ENCODE results near the gene DNER.
"Not testable (repeated sequence)": the region's sequence is repeated elsewhere in the genome, so short reads cannot be mapped to it uniquely, and the experiment has no call there.

DNER gene

GRCh38 chr2:229708335-229708734 lies 6.0 kb downstream of the DNER start:
- Histone ChIP-seq H3K36me3 (ENCODE audit: low read depth) (no peaks in the 10 kb centered on the region), H3K9me3 (ENCODE audit: severe bottlenecking) (no peaks in the 10 kb centered on the region), H3K27me3 (ENCODE audit: insufficient read depth, poor library complexity, severe bottlenecking) (peaks cover 21% of the 10 kb centered on the region), H3K27ac (ENCODE audit: poor library complexity, severe bottlenecking) (no peak overlapping the region), H3K4me3 (ENCODE audit: severe bottlenecking) (no peak overlapping the region), H3K4me1 (ENCODE audit: insufficient read depth, poor library complexity, severe bottlenecking) (no peaks in the 10 kb centered on the region)
- no peak for TF ChIP-seq CTCF (IDR thresholded peaks at IDR 0.05; ENCODE audit: poor library complexity, severe bottlenecking)
- ATAC-seq (ENCODE audit: low read depth) (no peak), DNase-seq (ENCODE audit: low spot score) (no peak)

DNA sequence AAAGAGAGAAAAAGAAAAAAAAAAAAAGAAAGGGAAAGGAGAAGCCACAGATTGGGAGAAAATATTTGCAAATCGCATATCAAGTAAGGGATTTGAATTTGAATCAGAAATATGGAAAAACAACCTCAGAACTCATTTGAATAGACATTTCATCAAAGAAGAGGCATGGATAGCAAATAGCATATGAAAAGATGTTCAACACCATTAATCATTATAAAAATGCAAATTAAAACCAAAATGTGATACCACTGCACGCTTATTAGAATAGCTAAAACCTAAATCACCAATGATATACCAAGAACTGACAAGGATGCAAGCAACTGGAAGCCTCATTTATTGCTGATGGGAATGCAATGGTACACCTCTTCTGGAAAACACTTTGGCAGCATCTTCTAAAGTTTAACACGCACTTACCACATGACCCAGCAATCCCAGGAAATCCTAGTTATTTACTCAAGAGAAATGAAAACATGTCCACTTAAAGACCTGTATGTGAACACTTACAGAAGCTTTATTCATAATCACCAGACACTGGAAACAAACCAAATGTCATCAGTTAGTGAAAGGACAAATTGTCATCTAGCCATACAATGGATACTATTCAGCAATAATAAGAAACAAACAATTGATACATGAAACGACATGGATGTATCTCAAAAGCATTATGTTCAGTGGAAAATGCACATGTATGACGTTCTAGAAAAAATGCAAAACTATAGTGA lies 10.3 kb downstream of the DNER start:
- TF ChIP-seq CTCF (IDR thresholded peaks at IDR 0.05; ENCODE audit: poor library complexity, severe bottlenecking), result no peak
- Histone ChIP-seq H3K36me3 (ENCODE audit: low read depth) (no peaks in the 10 kb centered on the region), H3K9me3 (ENCODE audit: severe bottlenecking) (no peaks in the 10 kb centered on the region), H3K4me1 (ENCODE audit: insufficient read depth, poor library complexity, severe bottlenecking) (no peaks in the 10 kb centered on the region), H3K27ac (ENCODE audit: poor library complexity, severe bottlenecking) (no peak overlapping the region), H3K27me3 (ENCODE audit: insufficient read depth, poor library complexity, severe bottlenecking) (no peaks in the 10 kb centered on the region), H3K4me3 (ENCODE audit: severe bottlenecking) (no peak overlapping the region)
- DNase-seq (ENCODE audit: low spot score) (no peak), ATAC-seq (ENCODE audit: low read depth) (no peak)

DNA sequence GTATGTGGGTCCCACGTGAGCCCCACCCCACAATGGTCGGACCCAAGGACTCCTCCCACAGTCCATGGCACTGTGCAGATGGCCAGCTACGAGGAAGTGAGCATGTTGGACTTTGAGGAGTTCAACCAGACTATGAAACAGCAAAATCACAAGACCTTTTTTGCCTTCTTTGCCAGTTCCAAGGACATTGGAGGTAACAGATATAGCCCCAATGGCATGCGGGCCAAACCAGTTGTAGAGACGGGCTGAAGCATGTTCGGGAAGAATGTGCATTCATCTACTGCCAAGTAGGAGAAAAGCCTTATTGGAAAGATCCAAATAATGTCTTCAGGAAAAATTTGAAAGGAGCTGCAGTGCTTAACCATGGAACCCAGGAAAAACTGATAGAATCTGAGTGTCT lies 12.6 kb downstream of the DNER start:
- no peak for TF ChIP-seq CTCF (IDR thresholded peaks at IDR 0.05; ENCODE audit: poor library complexity, severe bottlenecking)
- H3K27me3 ChIP-seq (ENCODE audit: insufficient read depth, poor library complexity, severe bottlenecking), result no peaks in the 10 kb centered on the region
- no peak for ATAC-seq (ENCODE audit: low read depth)

DNA sequence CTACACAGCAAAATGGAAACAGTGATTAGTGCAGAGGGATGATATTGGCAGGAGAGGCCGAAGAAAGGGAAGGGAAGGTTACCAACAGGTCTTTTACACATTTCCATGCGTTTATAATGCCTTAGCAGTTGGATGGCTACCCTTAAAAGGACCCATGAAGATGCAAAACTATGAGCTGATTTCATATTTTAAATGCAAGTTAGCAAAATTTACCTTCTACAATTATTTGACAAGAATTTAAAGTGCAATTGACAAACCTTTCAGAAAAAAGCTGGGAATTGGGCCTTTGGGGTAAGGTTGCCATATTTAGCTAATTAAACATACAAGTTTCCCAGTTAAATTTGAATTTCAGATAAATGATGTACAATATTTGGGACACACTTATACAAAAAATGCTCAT lies 13.3 kb downstream of the DNER start:
- no peak for TF ChIP-seq CTCF (IDR thresholded peaks at IDR 0.05; ENCODE audit: poor library complexity, severe bottlenecking)

More for the DNA sequence above, 12.6 kb downstream of the DNER start:
- Histone ChIP-seq H3K36me3 (ENCODE audit: low read depth) (no peaks in the 10 kb centered on the region), H3K27ac (ENCODE audit: poor library complexity, severe bottlenecking) (no peak overlapping the region), H3K4me3 (ENCODE audit: severe bottlenecking) (no peak overlapping the region), H3K4me1 (ENCODE audit: insufficient read depth, poor library complexity, severe bottlenecking) (no peaks in the 10 kb centered on the region), H3K9me3 (ENCODE audit: severe bottlenecking) (no peaks in the 10 kb centered on the region)
- DNase-seq (ENCODE audit: low spot score), result no peak

DNA sequence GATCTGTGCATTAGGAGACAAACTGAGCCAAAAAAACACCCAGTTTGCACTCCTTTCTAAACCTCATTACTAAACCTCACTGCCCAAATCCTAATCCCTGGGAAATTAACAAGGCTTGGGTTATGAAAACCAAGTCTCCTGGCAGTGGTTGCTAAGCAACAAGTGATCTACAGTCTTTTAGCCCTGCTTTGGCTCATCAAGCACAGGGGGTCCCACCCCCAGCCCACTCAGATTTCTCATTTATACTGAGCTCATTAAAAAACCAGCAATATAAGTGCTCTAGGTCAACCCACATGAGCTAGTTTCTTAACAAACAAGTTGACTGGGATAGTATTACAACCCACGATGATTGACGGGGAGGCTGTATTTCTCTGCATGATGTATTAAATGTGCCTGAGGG lies 18.4 kb downstream of the DNER start:
- no peak for TF ChIP-seq CTCF (IDR thresholded peaks at IDR 0.05; ENCODE audit: poor library complexity, severe bottlenecking)
- Histone ChIP-seq H3K4me1 (ENCODE audit: insufficient read depth, poor library complexity, severe bottlenecking) (no peaks in the 10 kb centered on the region), H3K27ac (ENCODE audit: poor library complexity, severe bottlenecking) (no peak overlapping the region), H3K27me3 (ENCODE audit: insufficient read depth, poor library complexity, severe bottlenecking) (no peaks in the 10 kb centered on the region), H3K4me3 (ENCODE audit: severe bottlenecking) (no peak overlapping the region), H3K36me3 (ENCODE audit: low read depth) (no peaks in the 10 kb centered on the region), H3K9me3 (ENCODE audit: severe bottlenecking) (no peaks in the 10 kb centered on the region)
- DNase-seq (ENCODE audit: low spot score) (no peak), ATAC-seq (ENCODE audit: low read depth) (no peak)

More for the DNA sequence above, 13.3 kb downstream of the DNER start:
- H3K27ac ChIP-seq (ENCODE audit: poor library complexity, severe bottlenecking), result no peak overlapping the region
- no peaks in the 10 kb centered on the region for H3K36me3 ChIP-seq (ENCODE audit: low read depth)
- H3K27me3 ChIP-seq (ENCODE audit: insufficient read depth, poor library complexity, severe bottlenecking), result no peaks in the 10 kb centered on the region
- no peaks in the 10 kb centered on the region for H3K4me1 ChIP-seq (ENCODE audit: insufficient read depth, poor library complexity, severe bottlenecking)
- no peak for ATAC-seq (ENCODE audit: low read depth)
- H3K4me3 ChIP-seq (ENCODE audit: severe bottlenecking), result no peak overlapping the region
- H3K9me3 ChIP-seq (ENCODE audit: severe bottlenecking), result no peaks in the 10 kb centered on the region
- DNase-seq (ENCODE audit: low spot score), result no peak

- not testable (repeated sequence) for H3K4me3 ChIP-seq (ENCODE audit: severe bottlenecking); H3K27ac ChIP-seq (ENCODE audit: poor library complexity, severe bottlenecking); ATAC-seq (ENCODE audit: low read depth); H3K36me3 ChIP-seq (ENCODE audit: low read depth); H3K27me3 ChIP-seq (ENCODE audit: insufficient read depth, poor library complexity, severe bottlenecking); H3K4me1 ChIP-seq (ENCODE audit: insufficient read depth, poor library complexity, severe bottlenecking); DNase-seq (ENCODE audit: low spot score); H3K9me3 ChIP-seq (ENCODE audit: severe bottlenecking)
Observed at GRCh38 chr2:229693845-229694244, 20.5 kb downstream of the DNER start.

Data from RWPE2 (cell line).